SU-DHL-6 (cell line): ENCODE results near the gene LIX1.

Experiments used
- CTCF ChIP-seq: fragments of 200-600 bp; sonication (generic); IDR thresholded peaks from one replicate; pipeline ENCODE4 v1.5.1; 2017; ENCODE audit warnings: antibody characterized with exemption, mild to moderate bottlenecking, low read length, moderate library complexity; ENCODE audit not compliant: insufficient read depth, poor library complexity, severe bottlenecking
- EZH2phosphoT487 ChIP-seq: fragments of 200-600 bp; sonication (generic), shearing (Covaris generic); conservative IDR thresholded peaks from 2 replicates; pipeline ENCODE4 v1.6.1; 2018; ENCODE audit warnings: mild to moderate bottlenecking, antibody characterized with exemption, low read length, moderate library complexity, mixed read lengths

- TF ChIP-seq CTCF (no peak), EZH2phosphoT487 (no peak)
These were observed 31.4 kb downstream of the LIX1 start for GRCh38 chr5:97111004-97111403.
